ENCODE measurements around the gene SMAD4. TPM values are rescaled to one million over a fixed set of nuclear protein-coding genes. Genes with fewer than 3 reads are reported as not detected.
A peak's percentile ranks its signal among the peaks of the same experiment; 100 is the strongest.
"Not testable (repeated sequence)": the region's sequence is repeated elsewhere in the genome, so short reads cannot be mapped to it uniquely, and the experiment has no call there.

SMAD4 gene
- 184 TPM for polyA plus RNA-seq (ENCODE audit: insufficient read length)
- long read RNA-seq, donor 1, full-length matches to known transcripts: 20 of 208 reads
- long read RNA-seq, donor 1, partial matches to known transcripts: 188 of 208 reads
- long read RNA-seq, donor 1, other reads (novel, unspliced or antisense): 0 of 208 reads
- long read RNA-seq, donor 2, full-length matches to known transcripts: 17 of 28 reads
- long read RNA-seq, donor 2, partial matches to known transcripts: 11 of 28 reads
- long read RNA-seq, donor 2, other reads (novel, unspliced or antisense): 0 of 28 reads
- long read RNA-seq, donor 3, full-length matches to known transcripts: 11 of 21 reads
- long read RNA-seq, donor 3, partial matches to known transcripts: 10 of 21 reads
- long read RNA-seq, donor 3, other reads (novel, unspliced or antisense): 0 of 21 reads
- long read RNA-seq, donor 4: 0 reads
- long read RNA-seq, donor 5, full-length matches to known transcripts: 9 of 16 reads
- long read RNA-seq, donor 5, partial matches to known transcripts: 7 of 16 reads
- long read RNA-seq, donor 5, other reads (novel, unspliced or antisense): 0 of 16 reads
- long read RNA-seq, donor 6, full-length matches to known transcripts: 15 of 28 reads
- long read RNA-seq, donor 6, partial matches to known transcripts: 13 of 28 reads
- long read RNA-seq, donor 6, other reads (novel, unspliced or antisense): 0 of 28 reads
- long read RNA-seq, donor 7, full-length matches to known transcripts: 14 of 44 reads
- long read RNA-seq, donor 7, partial matches to known transcripts: 30 of 44 reads
- long read RNA-seq, donor 7, other reads (novel, unspliced or antisense): 0 of 44 reads
- long read RNA-seq, donor 8, full-length matches to known transcripts: 4 of 4 reads
- long read RNA-seq, donor 8, partial matches to known transcripts: 0 of 4 reads
- long read RNA-seq, donor 8, other reads (novel, unspliced or antisense): 0 of 4 reads

GRCh38 chr18:51029694-51030536, at the start of gene SMAD4:
Gene SMAD4 (plus strand): TSS chr18:51030213. CDS start chr18:51047047, 16,834 bp downstream.
- peak; percentile 95 for DNase-seq

- DNase-seq: no peak
These were observed 48.6 kb upstream of the SMAD4 start for GRCh38 chr18:50981381-50981780.

DNA sequence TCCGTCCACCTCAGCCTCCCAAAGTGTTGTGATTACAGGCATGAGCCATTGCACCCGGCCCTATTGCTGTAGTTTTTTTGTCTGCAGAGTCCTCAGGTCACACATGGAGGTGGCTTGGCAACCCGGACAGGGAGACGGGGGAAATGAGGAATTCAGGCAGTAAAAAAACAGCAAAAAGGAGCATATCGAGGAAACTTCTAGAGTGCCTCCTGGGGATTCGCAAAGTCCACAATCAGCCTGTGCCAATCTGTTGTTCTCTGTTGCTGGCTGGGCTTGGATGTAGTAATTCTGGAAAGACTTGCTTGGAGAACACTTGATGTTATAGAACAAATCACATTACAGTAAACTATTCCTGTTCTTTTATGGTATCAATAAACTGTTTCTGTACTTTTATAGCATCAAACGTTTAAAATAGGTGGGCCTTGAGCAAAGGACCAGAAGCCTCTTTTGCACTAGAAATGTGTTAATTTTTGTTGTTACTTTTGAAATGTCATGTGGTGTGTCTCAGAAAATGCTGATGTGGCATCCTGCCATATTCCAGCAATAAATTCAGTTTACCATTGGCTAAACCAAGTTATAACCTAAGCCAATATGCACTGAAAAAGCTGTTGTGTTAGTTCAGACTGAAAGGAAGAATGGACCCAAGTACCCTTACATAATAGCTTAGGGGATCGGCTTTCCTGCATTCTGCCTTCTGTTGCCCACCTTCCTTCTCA, 47.8 kb upstream of the SMAD4 start:
- no peak for DNase-seq

DNA sequence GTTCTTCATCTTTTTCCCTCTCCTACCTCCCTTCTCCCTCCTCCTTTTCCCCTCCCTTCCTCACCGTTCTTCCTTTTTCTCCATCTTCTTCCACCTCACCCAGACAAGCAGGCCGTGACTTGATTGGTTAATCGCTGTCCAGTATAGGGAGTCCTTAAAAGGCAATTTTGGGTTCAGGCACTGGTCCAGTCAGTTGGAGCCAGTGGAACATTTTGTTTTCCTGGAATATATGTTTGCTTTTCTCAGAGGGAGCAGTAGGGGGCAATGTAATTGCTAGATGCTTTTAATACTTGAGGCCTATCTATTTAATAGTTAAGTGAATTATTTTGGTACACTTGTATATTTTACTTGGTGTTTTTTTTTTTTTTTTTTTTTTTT, 47.2 kb upstream of the SMAD4 start:
- DNase-seq: no peak

GRCh38 chr18:50986360-50987087, 43.5 kb upstream of the SMAD4 start:
- no peak for DNase-seq

GRCh38 chr18:50987261-50987660, 42.8 kb upstream of the SMAD4 start:
- DNase-seq: no peak

DNA sequence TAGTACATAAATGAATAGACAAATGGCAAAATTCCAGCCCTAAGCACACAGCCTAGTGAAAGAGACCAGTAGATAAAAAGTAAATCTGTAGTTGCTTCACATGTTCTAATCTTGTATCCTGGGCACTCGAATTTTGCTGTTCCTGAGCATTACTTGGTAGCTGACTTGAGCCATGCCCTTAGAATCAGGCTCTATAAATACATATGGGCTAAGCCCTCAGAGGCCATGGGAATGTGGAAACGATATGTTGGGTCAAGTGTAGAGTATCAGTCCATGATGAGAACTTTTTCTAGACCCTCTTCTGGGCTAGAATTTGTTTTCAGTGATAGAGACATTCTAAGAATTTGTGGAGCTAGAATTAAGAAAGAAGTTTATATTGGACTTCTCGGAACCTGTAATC, 40.3 kb upstream of the SMAD4 start:
- no peak for DNase-seq

DNA sequence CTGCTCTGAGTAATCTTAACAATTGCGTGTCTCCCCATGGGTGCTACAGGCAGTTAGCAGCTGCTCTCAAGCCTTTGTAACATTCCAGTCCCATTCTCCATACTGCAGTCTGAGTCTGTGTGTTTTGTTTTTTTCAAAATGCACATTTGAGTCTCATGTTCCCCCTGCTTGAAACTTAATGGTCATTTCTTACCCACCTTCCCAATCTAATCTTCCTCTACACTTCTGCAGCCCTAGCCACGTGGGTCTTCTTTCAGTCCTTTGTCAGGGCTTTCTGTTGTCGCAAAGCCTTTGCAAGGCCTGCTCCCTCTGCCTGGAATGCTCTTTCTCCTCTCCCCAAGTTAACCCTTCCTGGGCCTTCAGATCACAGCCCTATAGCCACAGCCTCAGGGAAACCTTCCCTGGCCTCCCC, 37.7 kb upstream of the SMAD4 start:
- DNase-seq: no peak

DNA sequence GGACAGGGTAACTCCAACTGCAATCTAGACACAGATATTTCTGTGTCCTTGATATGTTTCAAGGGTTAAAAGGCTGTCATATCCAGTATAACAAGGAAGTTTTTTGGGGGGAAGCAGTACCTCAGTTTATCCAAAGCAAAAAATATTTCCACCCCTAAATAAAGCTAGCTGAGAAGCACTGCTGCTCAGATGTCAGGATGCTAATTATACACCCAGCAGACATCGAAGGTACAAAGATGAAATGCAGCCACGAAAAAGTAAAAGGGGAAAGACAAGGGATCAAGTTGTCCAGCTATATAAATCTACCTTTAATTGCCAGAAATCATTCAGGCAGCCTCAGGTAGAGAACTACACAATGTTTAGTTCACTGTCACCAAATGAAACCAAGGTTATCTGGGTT, 36.0 kb upstream of the SMAD4 start:
- DNase-seq: no peak

DNA sequence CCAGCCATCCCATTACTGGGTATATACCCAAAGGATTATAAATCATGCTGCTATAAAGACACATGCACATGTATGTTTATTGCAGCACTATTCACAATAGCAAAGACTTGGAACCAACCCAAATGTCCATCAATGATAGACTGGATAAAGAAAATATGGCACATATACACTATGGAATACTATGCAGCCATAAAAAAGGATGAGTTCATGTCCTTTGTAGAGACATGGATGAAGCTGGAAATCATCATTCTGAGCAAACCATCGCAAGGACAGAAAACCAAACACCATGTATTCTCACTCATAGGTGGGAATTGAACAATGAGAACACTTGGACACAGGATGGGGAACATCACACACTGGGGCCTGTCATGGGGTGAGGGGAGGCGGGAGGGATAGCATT, 26.8 kb upstream of the SMAD4 start:
- not testable (repeated sequence) for DNase-seq

DNA sequence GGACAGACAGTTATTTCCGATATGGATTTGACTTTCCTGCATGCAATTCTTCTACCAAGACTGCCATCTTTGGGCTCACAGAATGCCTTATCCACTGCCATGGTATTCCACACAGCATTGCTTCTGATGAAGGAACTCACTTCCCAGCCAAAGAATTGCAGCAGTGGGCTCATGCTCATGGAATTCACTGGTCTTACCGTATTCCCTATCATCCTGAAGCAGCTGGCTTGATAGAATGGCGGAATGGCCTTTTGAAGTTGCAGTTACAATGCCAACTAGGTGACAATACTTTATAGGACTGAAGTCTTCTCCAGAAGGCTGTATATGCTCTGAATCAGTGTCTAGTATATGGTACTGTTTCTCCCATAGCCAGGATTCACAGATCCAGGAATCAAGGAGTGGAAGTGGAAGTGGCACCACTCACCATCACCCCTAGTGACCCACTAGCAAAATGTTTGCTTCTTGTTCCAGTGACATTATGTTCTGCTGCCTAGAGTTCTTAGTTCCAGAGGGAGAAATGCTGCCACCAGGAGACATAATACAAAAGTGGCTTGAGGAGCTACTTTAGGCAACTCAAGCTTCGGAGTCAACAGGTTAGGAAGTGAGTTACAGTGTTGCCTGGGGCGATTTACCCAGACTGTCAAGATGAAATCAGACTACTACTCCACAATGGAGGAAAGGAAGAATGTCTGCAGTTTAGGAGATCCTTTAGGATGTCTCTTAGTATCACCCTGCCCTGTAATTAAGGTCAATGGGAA, 23.8 kb upstream of the SMAD4 start:
- no peak for DNase-seq

DNA sequence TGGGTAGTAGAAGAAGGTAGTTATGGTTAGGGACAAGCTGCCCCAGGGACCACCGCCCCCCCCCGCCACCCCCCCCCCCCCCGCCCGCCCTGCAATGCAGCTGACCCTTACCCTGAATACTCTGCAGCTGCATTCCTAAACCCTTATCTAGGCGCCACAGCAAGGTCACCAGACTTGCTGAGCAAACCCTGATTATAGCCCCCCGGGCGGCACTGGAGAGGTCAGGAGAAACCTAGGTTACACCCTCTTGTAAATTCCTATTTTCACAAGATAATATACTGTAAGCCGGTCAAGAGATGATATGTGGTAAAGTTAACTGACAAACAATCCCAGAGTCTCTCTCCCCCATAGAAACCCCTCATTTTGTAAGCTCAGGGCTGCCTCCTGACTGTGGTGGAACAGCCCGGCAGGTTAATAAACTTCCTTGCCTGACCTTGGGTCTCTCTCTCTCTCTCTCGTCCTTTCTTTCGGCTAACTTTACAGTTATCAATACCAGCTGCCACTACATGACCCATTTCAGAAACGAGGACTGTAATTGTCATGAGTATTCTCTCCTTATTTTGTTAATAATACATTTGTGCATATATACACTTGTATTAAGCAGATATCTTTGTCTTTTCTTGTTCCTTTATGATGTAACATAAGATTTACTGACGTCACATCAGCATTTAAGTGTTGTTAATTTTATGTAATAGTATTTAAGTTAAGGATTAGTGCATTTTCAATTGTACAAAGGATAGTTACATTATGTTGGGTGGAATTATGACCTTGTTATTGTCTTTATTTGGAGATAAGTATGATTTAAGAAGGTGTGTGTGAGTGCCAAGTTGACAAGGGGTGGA, 22.8 kb upstream of the SMAD4 start:
- no peak for DNase-seq

GRCh38 chr18:51007790-51008139, 22.2 kb upstream of the SMAD4 start:
- no peak for DNase-seq

- DNase-seq: no peak
These were observed 20.9 kb upstream of the SMAD4 start for GRCh38 chr18:51009072-51009471.

GRCh38 chr18:51010218-51010617, 19.8 kb upstream of the SMAD4 start:
- no peak for DNase-seq

DNA sequence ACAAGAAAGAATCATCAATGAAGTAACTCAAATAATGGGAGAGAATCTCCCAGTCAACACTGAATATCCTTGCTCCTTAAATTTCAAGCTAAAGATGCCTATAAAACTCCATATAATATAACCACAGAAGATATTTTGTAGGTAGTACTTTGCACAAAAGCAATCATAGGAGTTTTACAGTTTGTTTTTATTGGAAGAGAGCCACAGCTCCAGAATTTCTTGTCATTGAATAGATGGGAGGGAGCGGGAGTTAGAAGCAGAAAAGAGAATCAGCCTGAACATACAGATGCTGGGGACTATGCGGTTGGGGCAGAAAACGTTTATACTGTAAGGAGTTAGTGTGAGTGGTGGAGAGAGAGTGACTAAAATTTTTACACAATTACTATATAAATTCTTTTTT, 18.3 kb upstream of the SMAD4 start:
- DNase-seq: no peak

DNA sequence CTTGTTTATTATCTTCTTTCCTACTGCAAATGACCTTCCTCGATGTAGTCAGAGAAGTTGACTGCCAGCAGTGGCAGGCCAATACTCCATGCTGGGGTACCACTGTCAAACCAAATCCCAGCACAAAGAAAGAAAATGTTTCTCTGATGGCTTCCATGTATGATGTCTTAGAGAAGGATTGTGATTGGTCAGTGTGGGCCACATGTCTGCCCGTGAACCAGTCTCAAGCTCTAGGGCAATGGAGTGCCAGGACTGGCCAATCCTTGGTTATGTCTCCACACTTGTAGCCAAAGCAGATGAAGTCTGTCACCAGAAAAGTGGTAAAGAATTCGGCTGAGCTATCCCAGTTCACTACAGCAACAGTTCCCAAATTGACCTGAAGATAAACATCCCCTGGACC, 17.6 kb upstream of the SMAD4 start:
- DNase-seq: no peak

- no peak for DNase-seq
These were observed 16.8 kb upstream of the SMAD4 start for GRCh38 chr18:51013259-51013658.

Measured in left kidney (tissue), 8 donors.